ENCODE measurements around the gene USP9Y. TPM values are rescaled to one million over a fixed set of nuclear protein-coding genes. Genes with fewer than 3 reads are reported as not detected.
"Not testable (repeated sequence)": the region's sequence is repeated elsewhere in the genome, so short reads cannot be mapped to it uniquely, and the experiment has no call there.

The USP9Y gene
- total RNA-seq, 2 experiments from 2014 or later, result 32.1 to 37.1 TPM

- Histone ChIP-seq H3K9me3 (ENCODE audit: control insufficient read depth in 1 of 2, insufficient read depth in 1 of 2, low read length in 2 of 2) (no peaks in the 10 kb centered on the region), H3K27ac (ENCODE audit: low read depth in 1 of 2, low read length in 2 of 2) (peak overlapping the region; percentile 69 to 86), H3K4me1 (ENCODE audit: insufficient read depth, low read length) (peaks cover 26% of the 10 kb centered on the region), H3K4me3 (ENCODE audit: low read length) (peak overlapping the region; percentile 95), H3K36me3 (ENCODE audit: insufficient read depth, low read length) (peaks cover 3% of the 10 kb centered on the region), H3K27me3 (ENCODE audit: control insufficient read depth in 1 of 2, insufficient read depth in 2 of 2, low read length in 2 of 2) (no peaks in the 10 kb centered on the region)
- CTCF ChIA-PET, result no interaction called here
- H3K36me3 Mint-ChIP-seq (ENCODE audit: low read depth), result peaks cover 43% of the 10 kb centered on the region
- peak overlapping the region; percentile 96 for H3K27ac Mint-ChIP-seq
- ATAC-seq (ENCODE audit: poor library complexity) (peak; percentile 80), DNase-seq (peak in 10 of 14 experiments; percentile 67 to 92 (median 80))
- intact Hi-C loops (cut with DNase I, micrococcal nuclease), result loop anchor here (2.0 to 10.0 kb wide), 7 partner anchors 53 to 1040 kb away; partner anchors contain the start of genes DDX3Y (in 2 of the 2), TMSB4Y (in 1 of the 2) and UTY (in 1 of the 2)
- peaks cover 32% of the 10 kb centered on the region for H3K4me1 Mint-ChIP-seq (ENCODE audit: low read depth)
- no peaks in the 10 kb centered on the region for H3K9me3 Mint-ChIP-seq
- no peak for TF ChIP-seq CTCF (IDR thresholded peaks at IDR 0.05)
- H3K4me3 Mint-ChIP-seq, result peak overlapping the region; percentile 93
- no peaks in the 10 kb centered on the region for H3K27me3 Mint-ChIP-seq
- POLR2A ChIA-PET, result interaction anchor here (0.6 to 1.8 kb wide), 6 partner anchors 9 to 148 kb away, joined by 3 to 9 read pairs (median 6); no protein-coding TSS in a partner anchor
These were observed 39.0 kb upstream of the USP9Y start for GRCh38 chrY:12661745-12662681.

- H3K27me3 Mint-ChIP-seq, result no peaks in the 10 kb centered on the region
These were observed 38.1 kb upstream of the USP9Y start for GRCh38 chrY:12662745-12663591.

GRCh38 chrY:12663845-12664244 lies 37.2 kb upstream of the USP9Y start:
- intact Hi-C loops (cut with DNase I, micrococcal nuclease), result loop anchor here (2.0 to 10.0 kb wide), 7 partner anchors 51 to 1038 kb away; partner anchors contain the start of genes DDX3Y (in 2 of the 2), TMSB4Y (in 1 of the 2) and UTY (in 1 of the 2)
- H3K27me3 ChIP-seq (ENCODE audit: control insufficient read depth in 1 of 2, insufficient read depth in 2 of 2, low read length in 2 of 2); H3K9me3 Mint-ChIP-seq; H3K9me3 ChIP-seq (ENCODE audit: control insufficient read depth in 1 of 2, insufficient read depth in 1 of 2, low read length in 2 of 2); ATAC-seq (ENCODE audit: poor library complexity); H3K27me3 Mint-ChIP-seq; H3K27ac ChIP-seq (ENCODE audit: low read depth in 1 of 2, low read length in 2 of 2); CTCF ChIA-PET; POLR2A ChIA-PET: not testable (repeated sequence)
- H3K4me1 ChIP-seq (ENCODE audit: insufficient read depth, low read length), result peaks cover 36% of the 10 kb centered on the region
- peak in 3 of 14 experiments; percentile 7 to 25 (median 20) for DNase-seq
- Mint-ChIP-seq H3K4me1 (ENCODE audit: low read depth) (peaks cover 47% of the 10 kb centered on the region), H3K4me3 (peak overlapping the region; percentile 93), H3K27ac (peak overlapping the region; percentile 96), H3K36me3 (ENCODE audit: low read depth) (peaks cover 59% of the 10 kb centered on the region)
- H3K4me3 ChIP-seq (ENCODE audit: low read length), result peak overlapping the region; percentile 95
- peaks cover 11% of the 10 kb centered on the region for H3K36me3 ChIP-seq (ENCODE audit: insufficient read depth, low read length)

More at GRCh38 chrY:12662745-12663591, 38.1 kb upstream of the USP9Y start:
- Mint-ChIP-seq H3K36me3 (ENCODE audit: low read depth) (peaks cover 51% of the 10 kb centered on the region), H3K4me3 (peak overlapping the region; percentile 93), H3K9me3 (no peaks in the 10 kb centered on the region), H3K4me1 (ENCODE audit: low read depth) (peaks cover 39% of the 10 kb centered on the region), H3K27ac (peak overlapping the region; percentile 96)
- Histone ChIP-seq H3K4me1 (ENCODE audit: insufficient read depth, low read length) (peaks cover 30% of the 10 kb centered on the region), H3K27me3 (ENCODE audit: control insufficient read depth in 1 of 2, insufficient read depth in 2 of 2, low read length in 2 of 2) (no peaks in the 10 kb centered on the region), H3K9me3 (ENCODE audit: control insufficient read depth in 1 of 2, insufficient read depth in 1 of 2, low read length in 2 of 2) (no peaks in the 10 kb centered on the region), H3K4me3 (ENCODE audit: low read length) (peak overlapping the region; percentile 95), H3K36me3 (ENCODE audit: insufficient read depth, low read length) (peaks cover 5% of the 10 kb centered on the region), H3K27ac (ENCODE audit: low read depth in 1 of 2, low read length in 2 of 2) (peak overlapping the region; percentile 69 to 84)
- peak; percentile 47 for ATAC-seq (ENCODE audit: poor library complexity)
- POLR2A ChIA-PET, result interaction anchor here (1.3 to 1.8 kb wide), 3 partner anchors 24 to 69 kb away, joined by 3 to 9 read pairs (median 7); no protein-coding TSS in a partner anchor
- CTCF ChIA-PET, result no interaction called here
- TF ChIP-seq CTCF (IDR thresholded peaks at IDR 0.05), result no peak
- intact Hi-C loops (cut with DNase I, micrococcal nuclease), result loop anchor here (2.0 to 10.0 kb wide), 7 partner anchors 52 to 1039 kb away; partner anchors contain the start of genes DDX3Y (in 2 of the 2), TMSB4Y (in 1 of the 2) and UTY (in 1 of the 2)
- DNase-seq, result peak in 10 of 14 experiments; percentile 13 to 74 (median 36)

Data from CD4-positive, alpha-beta T cell (primary cell).